Measurements from ENCODE around the gene UVRAG.
"Not testable (repeated sequence)": the region's sequence is repeated elsewhere in the genome, so short reads cannot be mapped to it uniquely, and the experiment has no call there.

DNA sequence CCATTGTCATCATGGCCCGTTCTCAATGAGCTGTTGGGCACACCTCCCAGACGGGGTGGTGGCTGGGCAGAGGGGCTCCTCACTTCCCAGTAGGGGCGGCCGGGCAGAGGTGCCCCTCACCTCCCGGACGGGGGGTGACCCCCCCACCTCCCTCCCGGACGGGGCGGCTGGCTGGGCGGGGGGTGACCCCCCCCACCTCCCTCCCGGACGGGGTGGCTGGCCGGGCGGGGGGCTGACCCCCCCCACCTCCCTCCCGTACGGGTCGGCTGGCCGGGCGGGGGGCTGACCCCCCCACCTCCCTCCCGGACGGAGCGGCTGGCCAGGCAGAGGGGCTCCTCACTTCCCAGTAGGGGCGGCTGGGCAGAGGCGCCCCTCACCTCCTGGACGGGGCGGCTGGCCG lies 62.3 kb downstream of the UVRAG start:
- TF ChIP-seq, protein P1, sequence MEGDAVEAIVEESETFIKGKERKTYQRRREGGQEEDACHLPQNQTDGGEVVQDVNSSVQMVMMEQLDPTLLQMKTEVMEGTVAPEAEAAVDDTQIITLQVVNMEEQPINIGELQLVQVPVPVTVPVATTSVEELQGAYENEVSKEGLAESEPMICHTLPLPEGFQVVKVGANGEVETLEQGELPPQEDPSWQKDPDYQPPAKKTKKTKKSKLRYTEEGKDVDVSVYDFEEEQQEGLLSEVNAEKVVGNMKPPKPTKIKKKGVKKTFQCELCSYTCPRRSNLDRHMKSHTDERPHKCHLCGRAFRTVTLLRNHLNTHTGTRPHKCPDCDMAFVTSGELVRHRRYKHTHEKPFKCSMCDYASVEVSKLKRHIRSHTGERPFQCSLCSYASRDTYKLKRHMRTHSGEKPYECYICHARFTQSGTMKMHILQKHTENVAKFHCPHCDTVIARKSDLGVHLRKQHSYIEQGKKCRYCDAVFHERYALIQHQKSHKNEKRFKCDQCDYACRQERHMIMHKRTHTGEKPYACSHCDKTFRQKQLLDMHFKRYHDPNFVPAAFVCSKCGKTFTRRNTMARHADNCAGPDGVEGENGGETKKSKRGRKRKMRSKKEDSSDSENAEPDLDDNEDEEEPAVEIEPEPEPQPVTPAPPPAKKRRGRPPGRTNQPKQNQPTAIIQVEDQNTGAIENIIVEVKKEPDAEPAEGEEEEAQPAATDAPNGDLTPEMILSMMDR (IDR thresholded peaks at IDR 0.05) = not testable (repeated sequence)
- not testable (repeated sequence) for TF ChIP-seq POLR2A (IDR thresholded peaks at IDR 0.05)
